Measurements from ENCODE around the gene MSLN. TPM values are rescaled to one million over a fixed set of nuclear protein-coding genes. Genes with fewer than 3 reads are reported as not detected.

Gene MSLN
- total RNA-seq, 3 donors from 2014 or later (not counting 1 experiment from before 2014, with no cell fraction given): not detected

- Histone ChIP-seq H3K4me1 (ENCODE audit: control insufficient read depth, insufficient read depth, low read length) (peaks cover 29% of the 10 kb centered on the region), H3K4me3 (ENCODE audit: low read length) (peak overlapping the region; percentile 84), H3K27ac (ENCODE audit: low read length) (no peak overlapping the region), H3K36me3 (ENCODE audit: control insufficient read depth, insufficient read depth, low read length) (peaks cover 5% of the 10 kb centered on the region), H3K27me3 (ENCODE audit: control insufficient read depth, insufficient read depth, low read length) (no peaks in the 10 kb centered on the region), H3K9me3 (ENCODE audit: control insufficient read depth, insufficient read depth, low read length) (no peaks in the 10 kb centered on the region)
- Mint-ChIP-seq H3K27me3 (ENCODE audit: low read depth in 2 of 2) (no peaks in the 10 kb centered on the region), H3K27ac (peak overlapping the region; percentile 38 to 71), H3K36me3 (no peaks in the 10 kb centered on the region), H3K4me3 (peak overlapping the region; percentile 86), H3K9me3 (no peaks in the 10 kb centered on the region), H3K4me1 (peaks cover 0 to 9% of the 10 kb centered on the region in 2 donors)
- intact Hi-C loops (cut with micrococcal nuclease): no loop called here
- WGBS (ENCODE audit: insufficient coverage): 47% methylated on average over 47 of the region's 47 CpGs
- TF ChIP-seq, protein P1, sequence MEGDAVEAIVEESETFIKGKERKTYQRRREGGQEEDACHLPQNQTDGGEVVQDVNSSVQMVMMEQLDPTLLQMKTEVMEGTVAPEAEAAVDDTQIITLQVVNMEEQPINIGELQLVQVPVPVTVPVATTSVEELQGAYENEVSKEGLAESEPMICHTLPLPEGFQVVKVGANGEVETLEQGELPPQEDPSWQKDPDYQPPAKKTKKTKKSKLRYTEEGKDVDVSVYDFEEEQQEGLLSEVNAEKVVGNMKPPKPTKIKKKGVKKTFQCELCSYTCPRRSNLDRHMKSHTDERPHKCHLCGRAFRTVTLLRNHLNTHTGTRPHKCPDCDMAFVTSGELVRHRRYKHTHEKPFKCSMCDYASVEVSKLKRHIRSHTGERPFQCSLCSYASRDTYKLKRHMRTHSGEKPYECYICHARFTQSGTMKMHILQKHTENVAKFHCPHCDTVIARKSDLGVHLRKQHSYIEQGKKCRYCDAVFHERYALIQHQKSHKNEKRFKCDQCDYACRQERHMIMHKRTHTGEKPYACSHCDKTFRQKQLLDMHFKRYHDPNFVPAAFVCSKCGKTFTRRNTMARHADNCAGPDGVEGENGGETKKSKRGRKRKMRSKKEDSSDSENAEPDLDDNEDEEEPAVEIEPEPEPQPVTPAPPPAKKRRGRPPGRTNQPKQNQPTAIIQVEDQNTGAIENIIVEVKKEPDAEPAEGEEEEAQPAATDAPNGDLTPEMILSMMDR (IDR thresholded peaks at IDR 0.05): no peak
- peak in 1 of 2 donors; percentile 23 for DNase-seq
- ATAC-seq: no peak
Observed at GRCh38 chr16:787321-787966, 26.9 kb downstream of the MSLN start.

DNA sequence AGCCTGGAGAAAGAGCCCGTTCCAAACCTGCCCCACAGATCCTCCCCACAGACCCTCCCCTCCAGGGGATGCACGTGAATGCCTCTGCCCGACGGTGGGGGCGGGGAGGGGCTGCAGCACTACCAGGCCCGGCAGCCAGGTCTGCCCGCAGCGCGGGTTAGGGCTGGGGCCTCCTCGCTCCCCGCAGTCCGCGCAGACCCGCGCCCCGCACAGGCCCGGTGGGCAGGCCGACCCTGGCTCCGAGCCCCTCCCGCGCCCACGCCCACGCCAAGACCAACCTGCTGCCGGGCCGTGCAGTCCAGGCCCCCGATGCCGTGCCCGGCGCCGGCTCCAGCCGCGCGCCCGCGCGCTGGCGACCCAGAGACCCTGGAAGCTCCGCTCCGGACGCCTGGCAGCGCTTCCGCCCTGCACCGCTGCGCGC lies 27.5 kb downstream of the MSLN start, which contains the start of gene RPUSD1:
Gene RPUSD1 (minus strand): TSS at position 404 of the 421 bp plus-strand sequence. CDS start 644 bp downstream, outside the sequence.
- intact Hi-C loops (cut with micrococcal nuclease): loop anchor here (1.0 kb wide), 1 partner anchor 19 kb away; no protein-coding TSS in a partner anchor
- peaks cover 5% of the 10 kb centered on the region for H3K36me3 ChIP-seq (ENCODE audit: control insufficient read depth, insufficient read depth, low read length)
- H3K9me3 Mint-ChIP-seq: no peaks in the 10 kb centered on the region

GRCh38 chr16:788399-789126 lies 28.0 kb downstream of the MSLN start, which contains the start of gene CHTF18:
Gene CHTF18, plus strand, starts transcription at chr16:788620. Its CDS starts 65 bp downstream, at chr16:788685.
- H3K9me3 ChIP-seq (ENCODE audit: control insufficient read depth, insufficient read depth, low read length): no peaks in the 10 kb centered on the region
- H3K9me3 Mint-ChIP-seq: no peaks in the 10 kb centered on the region
- peak within 1 kb of the TSS; percentile 30 for H3K27ac ChIP-seq (ENCODE audit: low read length)
- H3K4me3 ChIP-seq (ENCODE audit: low read length): peak within 1 kb of the TSS; percentile 84
- H3K27ac Mint-ChIP-seq: peak within 1 kb of the TSS; percentile 38 to 71
- peaks cover 5% of the 10 kb centered on the region for H3K36me3 ChIP-seq (ENCODE audit: control insufficient read depth, insufficient read depth, low read length)
- under 1% methylated on average over 97 of the region's 97 CpGs for WGBS (ENCODE audit: insufficient coverage)
- H3K4me1 ChIP-seq (ENCODE audit: control insufficient read depth, insufficient read depth, low read length): peaks cover 29% of the 10 kb centered on the region
- H3K27me3 ChIP-seq (ENCODE audit: control insufficient read depth, insufficient read depth, low read length): no peaks in the 10 kb centered on the region
- peaks cover 0 to 9% of the 10 kb centered on the region in 2 donors for H3K4me1 Mint-ChIP-seq
- intact Hi-C loops (cut with micrococcal nuclease): loop anchor here (1.0 kb wide), 1 partner anchor 19 kb away; no protein-coding TSS in a partner anchor
- no peaks in the 10 kb centered on the region for H3K36me3 Mint-ChIP-seq
- peak within 1 kb of the TSS; percentile 86 for H3K4me3 Mint-ChIP-seq
- peak; percentile 96 to 98 (median 97) for ATAC-seq
- H3K27me3 Mint-ChIP-seq (ENCODE audit: low read depth in 2 of 2): no peaks in the 10 kb centered on the region
- peak; percentile 95 to 96 for DNase-seq
- TF ChIP-seq, protein P1 (IDR thresholded peaks at IDR 0.05): no peak

More for the DNA sequence above, 27.5 kb downstream of the MSLN start, which contains the start of gene RPUSD1:
- H3K27me3 Mint-ChIP-seq (ENCODE audit: low read depth in 2 of 2): no peaks in the 10 kb centered on the region
- ATAC-seq (peak in 2 of 3 donors; percentile 12 to 21), DNase-seq (no peak)
- no peaks in the 10 kb centered on the region for H3K27me3 ChIP-seq (ENCODE audit: control insufficient read depth, insufficient read depth, low read length)
- TF ChIP-seq, protein P1 (IDR thresholded peaks at IDR 0.05): no peak
- H3K4me1 ChIP-seq (ENCODE audit: control insufficient read depth, insufficient read depth, low read length): peaks cover 29% of the 10 kb centered on the region
- H3K4me3 ChIP-seq (ENCODE audit: low read length): peak within 1 kb of the TSS; percentile 84
- H3K9me3 ChIP-seq (ENCODE audit: control insufficient read depth, insufficient read depth, low read length): no peaks in the 10 kb centered on the region
- peak within 1 kb of the TSS; percentile 38 to 71 for H3K27ac Mint-ChIP-seq
- H3K4me3 Mint-ChIP-seq: peak within 1 kb of the TSS; percentile 86
- H3K4me1 Mint-ChIP-seq: peaks cover 0 to 9% of the 10 kb centered on the region in 2 donors
- under 1% methylated on average over 45 of the region's 45 CpGs for WGBS (ENCODE audit: insufficient coverage)
- no peaks in the 10 kb centered on the region for H3K36me3 Mint-ChIP-seq
- peak within 1 kb of the TSS; percentile 30 for H3K27ac ChIP-seq (ENCODE audit: low read length)
